NCI-H2107 (cell line): Measurements from ENCODE around the gene RCCD1.
A peak's percentile ranks its signal among the peaks of the same experiment; 100 is the strongest.

ENCODE experiments used
- DNase-seq: peaks from one replicate; lab custom pipeline; 2025; lab: John Stamatoyannopoulos, UW

The RCCD1 gene

GRCh38 chr15:90942354-90943120, 12.1 kb upstream of the RCCD1 start:
- DNase-seq, result no peak

DNA sequence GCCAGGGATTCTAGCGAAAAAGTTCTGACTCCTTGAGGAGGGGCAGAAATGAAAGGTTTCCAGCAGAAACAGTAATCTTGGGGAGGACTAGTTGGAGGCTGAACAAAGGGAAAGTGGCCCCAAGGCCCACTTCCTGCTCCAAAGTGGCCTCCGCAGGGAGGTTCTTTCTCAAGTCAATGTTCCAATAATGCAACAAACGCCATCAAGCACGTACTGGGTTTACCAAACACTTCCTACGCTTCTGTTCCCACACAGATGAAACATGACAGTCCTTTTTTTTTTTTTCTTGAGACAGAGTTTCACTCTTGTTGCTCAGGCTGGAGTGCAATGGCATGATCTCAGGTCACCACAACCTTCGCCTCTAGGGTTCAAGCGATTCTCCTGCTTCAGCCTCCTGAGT, 9.6 kb upstream of the RCCD1 start:
- no peak for DNase-seq

GRCh38 chr15:90946538-90946937, 8.1 kb upstream of the RCCD1 start:
- DNase-seq, result no peak

DNA sequence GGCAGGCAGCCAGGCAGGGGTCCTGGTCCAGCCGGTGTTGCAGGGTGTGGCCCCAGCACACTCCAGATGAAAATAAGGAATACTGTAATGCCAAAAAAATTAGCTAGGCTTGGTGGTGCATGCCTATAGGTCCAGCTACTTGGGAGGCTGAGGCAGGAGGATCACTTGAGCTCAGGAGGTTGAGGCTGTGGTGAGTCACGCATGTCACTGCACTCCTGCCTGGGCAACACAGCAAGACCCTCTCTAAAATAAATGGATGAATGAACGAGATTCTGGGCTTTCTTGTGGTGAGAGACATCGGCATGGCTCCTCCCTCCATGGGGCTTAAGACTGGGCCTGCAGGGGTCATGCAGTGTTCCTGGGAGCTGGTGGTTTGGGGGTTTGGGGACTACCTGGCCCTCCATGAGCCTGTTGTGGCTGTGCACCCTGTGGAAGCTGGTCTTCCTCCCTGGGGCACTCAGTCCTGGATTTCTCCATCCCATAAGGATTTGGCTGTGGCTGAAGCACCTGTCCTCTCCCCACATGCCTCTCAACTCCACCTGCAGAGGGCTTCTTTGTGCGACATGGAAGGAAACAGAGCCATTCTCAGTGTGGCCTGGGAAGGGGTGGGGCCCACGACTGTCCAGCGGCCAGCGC, 7.6 kb upstream of the RCCD1 start:
- no peak for DNase-seq

- DNase-seq, result no peak
Measured at GRCh38 chr15:90947577-90948357, 6.9 kb upstream of the RCCD1 start.

DNA sequence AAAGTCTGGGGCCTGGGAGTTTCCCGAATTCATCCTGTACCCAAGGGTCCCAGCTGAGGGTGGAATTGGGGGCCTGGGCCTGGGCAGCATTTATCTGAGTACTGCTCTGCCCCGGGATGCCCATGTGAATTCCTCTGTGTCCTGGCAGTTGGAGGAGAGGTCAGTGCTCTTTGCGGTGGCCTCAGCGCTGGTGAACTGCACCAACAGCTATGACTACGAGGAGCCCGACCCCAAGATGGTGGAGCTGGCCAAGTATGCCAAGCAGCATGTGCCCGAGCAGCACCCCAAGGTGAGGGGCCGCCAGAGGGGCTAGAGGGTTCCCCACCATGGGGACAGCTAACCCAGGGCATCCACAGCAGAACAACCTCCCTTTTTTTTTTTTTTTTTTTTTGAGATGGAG, 6.2 kb upstream of the RCCD1 start:
- no peak for DNase-seq

- DNase-seq, result no peak
Measured at GRCh38 chr15:90949979-90950675, 4.6 kb upstream of the RCCD1 start.

DNA sequence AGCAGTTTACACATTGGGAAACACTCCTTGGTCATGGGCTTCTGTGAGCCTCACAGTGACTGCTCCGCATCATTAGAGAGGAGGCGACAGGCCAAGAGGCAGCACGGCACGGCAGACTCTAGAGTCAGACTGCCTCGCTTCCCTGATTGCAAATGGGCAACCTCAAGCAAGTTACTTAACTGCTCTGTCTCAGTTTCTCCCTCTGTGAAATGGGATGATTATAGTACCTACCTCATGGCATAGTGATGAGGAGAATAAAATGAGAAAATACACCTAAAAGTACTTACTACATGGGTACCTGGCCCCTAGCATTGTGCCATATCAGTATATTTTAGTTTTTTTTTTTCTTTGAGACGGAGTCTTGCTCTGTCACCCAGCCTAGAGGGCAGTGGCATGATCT, 4.0 kb upstream of the RCCD1 start:
- no peak for DNase-seq

GRCh38 chr15:90952901-90953677, 1.6 kb upstream of the RCCD1 start:
- DNase-seq, result no peak

DNA sequence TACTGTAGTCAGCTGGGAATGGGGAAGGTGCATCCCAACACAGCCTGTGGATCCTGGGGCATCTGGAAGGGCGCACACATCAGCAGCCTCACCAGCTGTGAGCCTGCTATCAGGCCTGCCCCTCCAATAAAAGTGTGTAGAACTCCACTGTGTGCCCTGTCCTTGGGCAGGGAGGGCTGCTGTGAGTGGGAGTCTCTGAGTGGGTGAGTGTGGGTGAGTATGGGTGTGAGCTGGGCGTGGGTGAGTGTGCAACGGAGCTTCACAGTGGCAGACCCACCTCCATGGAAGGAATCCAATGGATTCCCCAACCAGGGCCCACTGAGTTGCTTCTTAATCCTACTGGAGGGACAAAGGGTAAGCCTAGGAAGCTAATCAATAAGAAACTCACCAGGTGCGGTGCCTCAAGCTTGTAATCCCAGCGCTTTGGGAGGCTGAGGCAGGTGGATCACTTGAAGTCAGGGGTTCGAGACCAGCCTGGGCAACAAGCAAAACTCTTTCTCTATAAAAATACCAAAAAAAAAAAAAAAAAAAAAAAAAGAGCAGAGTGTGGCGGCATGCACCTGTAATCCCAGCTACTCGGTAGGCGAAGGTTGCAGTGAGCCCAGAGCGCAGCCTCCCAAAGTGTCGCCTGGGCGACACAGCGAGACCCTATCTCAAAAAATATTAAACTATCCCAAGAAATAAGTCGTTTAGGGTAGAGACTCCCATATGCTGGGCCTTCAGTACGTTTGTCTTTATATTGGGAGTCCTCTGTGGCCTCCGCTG, 555 bp upstream of the RCCD1 start:
- DNase-seq, result no peak

DNA sequence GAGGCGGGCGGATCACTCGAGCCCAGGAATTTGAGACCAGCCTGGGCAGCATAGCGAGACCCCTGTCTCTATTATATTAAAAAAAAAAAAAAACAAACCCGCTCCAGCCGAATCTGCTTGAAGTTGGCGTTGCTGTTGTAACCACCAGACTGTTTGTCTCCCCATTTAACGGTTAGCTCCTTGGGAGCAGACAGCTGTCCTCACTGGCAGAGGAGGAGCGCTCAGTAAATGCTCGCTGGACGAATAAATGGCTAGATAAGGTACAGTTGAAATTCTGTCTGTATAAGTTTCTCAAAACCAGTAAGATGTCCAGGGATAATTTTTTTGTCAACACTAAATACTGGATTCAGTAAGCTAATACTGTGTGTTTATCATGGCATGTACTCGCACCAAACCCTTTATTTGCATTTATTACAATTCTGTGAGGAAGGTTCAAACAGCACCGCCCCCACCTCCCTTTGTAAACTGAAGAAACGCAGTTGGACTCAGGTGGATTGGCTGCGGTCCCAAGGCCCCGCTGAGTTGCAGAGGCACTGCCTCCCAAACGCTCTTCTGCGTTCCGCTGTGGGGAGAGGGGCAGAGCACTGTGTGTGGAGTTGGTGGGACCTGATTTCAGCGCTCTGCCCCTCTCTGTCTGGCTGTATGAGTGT, 1.1 kb downstream of the RCCD1 start:
- no peak for DNase-seq

DNA sequence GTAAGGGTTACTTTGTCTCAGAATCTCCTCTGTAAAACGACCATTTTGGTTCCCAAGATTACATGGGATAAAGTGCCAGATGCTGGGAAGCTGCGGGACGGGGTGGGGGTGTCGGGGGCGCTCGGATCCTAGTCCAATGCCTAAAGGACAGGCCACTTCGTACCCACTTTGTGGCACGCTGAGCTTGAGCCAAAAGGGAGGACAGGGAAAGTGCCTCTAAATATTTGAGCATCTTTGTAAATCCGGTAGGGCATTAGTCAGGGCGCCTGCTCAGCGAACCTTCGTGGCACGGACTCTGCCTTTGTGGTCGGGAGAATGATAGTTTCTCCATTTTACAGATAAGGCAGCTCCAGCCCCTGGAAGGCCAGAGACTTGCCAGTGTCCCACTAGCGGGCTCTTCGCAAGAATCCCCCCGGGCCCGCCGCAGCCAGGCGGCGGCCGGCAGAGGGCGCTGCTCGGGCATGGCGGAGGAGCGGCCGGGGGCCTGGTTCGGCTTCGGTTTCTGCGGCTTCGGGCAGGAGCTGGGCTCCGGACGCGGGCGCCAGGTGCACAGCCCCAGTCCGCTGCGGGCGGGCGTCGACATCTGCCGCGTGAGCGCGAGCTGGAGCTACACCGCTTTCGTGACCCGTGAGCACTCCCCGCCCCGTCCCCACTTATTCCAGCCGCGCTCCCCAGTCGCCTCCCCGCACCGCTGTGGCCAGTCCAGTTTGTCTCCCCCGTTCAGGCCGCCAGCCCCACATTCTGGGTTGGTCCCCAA, 1.8 kb downstream of the RCCD1 start:
- DNase-seq, result peak; percentile 7

GRCh38 chr15:90957031-90957790, 2.5 kb downstream of the RCCD1 start:
- no peak for DNase-seq

DNA sequence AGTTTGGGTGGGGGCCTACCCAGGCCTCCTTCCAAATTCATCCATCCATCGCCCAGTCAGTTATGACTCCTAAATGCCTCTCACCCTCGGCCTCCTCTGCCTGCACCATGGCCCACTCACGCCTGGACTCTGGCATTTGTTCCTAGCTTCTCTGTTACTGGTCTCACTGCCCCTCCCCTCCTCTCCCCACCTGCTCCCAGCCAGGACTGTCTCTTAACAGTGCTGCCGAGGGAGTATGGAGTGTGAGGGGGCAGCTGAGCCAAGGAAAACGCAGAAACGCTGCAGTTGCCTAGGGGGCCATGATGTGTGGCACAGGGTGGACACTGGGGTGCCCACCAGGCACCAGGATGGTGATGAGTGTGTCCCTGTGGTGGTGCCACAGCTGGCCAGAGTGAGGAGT, 3.1 kb downstream of the RCCD1 start:
- DNase-seq, result no peak

DNA sequence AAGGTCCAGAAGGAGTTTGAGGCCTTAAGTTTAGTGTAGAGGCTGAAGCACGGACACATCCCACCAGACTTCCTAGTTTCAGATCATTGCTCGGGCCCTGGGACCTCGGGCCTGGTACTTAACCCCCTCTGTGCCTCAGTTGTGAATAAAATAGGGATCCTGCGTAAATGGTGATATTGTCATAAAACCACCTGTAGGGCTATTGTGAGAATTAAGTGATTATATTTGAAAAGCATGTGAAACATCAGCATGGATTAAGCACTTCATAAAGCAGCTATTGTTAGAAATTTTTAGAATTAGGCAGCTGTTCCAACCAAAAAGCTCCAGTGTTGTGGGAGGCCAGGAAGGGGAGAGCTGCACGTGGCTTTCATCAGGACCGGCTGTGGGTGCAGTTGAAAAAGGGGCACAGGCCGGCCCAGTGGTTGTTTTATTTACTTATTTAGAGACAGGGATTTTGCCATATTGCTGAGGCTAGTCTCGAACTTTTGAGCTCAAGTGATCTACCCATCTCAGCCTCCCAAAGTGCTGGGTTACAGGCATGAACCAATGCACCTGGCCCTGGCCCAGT, 4.4 kb downstream of the RCCD1 start:
- DNase-seq, result no peak

DNA sequence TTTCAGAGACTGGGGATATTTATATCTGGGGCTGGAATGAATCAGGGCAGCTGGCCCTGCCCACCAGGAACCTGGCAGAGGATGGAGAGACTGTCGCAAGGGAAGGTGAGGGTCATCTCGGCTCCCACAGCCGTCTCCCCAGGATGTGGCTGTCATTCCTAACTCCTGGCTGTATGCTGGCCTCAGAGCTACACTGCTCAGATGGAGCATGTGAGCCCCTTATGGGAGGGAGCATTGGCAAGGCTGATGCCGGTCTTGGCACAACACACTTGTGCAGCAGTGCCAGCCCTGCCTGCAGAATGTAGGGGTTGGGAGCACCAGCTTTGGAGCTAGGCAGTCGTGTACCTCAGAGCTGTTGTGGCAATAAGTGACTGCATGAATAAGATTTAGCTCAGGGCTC, 5.2 kb downstream of the RCCD1 start:
- no peak for DNase-seq

- DNase-seq, result no peak
Measured at GRCh38 chr15:90960298-90961091, 5.8 kb downstream of the RCCD1 start.

DNA sequence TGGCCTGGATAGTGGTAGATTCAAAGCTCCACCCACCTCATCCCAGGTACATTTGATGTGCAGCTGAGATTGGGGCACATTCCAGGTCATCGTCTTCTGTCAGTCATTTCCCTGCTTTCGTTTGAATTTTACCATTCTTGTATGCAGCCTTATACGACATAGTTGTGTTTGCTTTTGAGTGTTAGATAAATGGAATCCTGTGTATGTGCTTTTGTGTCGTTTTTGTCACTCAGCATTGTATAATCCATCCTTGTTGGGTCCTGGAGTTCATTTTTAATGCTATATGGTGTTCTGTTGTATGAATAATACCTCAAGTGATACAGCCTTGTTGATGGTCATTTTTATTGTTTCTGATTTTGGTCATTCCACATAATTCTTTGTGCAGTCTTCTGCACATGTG, 7.3 kb downstream of the RCCD1 start:
- no peak for DNase-seq
